NCI-H1105 treated with DMSO at 0.1 percent for 48 hours (cell line): ENCODE measurements around the gene TMEM235.

Source experiments
- DNase-seq: peaks from one replicate; lab custom pipeline; 2025; lab: John Stamatoyannopoulos, UW

Gene TMEM235

GRCh38 chr17:78272181-78272913 lies 40.9 kb downstream of the TMEM235 start:
- DNase-seq: no peak

GRCh38 chr17:78272914-78273258 lies 41.5 kb downstream of the TMEM235 start:
- DNase-seq: no peak

GRCh38 chr17:78273813-78274212 lies 42.4 kb downstream of the TMEM235 start:
- no peak for DNase-seq

- no peak for DNase-seq
Observed at GRCh38 chr17:78275355-78275754, 43.9 kb downstream of the TMEM235 start.

- no peak for DNase-seq
Observed at GRCh38 chr17:78276098-78276887, 44.9 kb downstream of the TMEM235 start.

- no peak for DNase-seq
Observed at GRCh38 chr17:78278139-78278741, 46.8 kb downstream of the TMEM235 start.

GRCh38 chr17:78279360-78279990 lies 48.0 kb downstream of the TMEM235 start:
- DNase-seq: no peak

GRCh38 chr17:78281249-78281845 lies 49.9 kb downstream of the TMEM235 start:
- DNase-seq: no peak

- no peak for DNase-seq
Observed at GRCh38 chr17:78284146-78284545, 52.7 kb downstream of the TMEM235 start.

GRCh38 chr17:78289004-78289403 lies 57.6 kb downstream of the TMEM235 start:
- no peak for DNase-seq

- peak; percentile 23 for DNase-seq
Observed at GRCh38 chr17:78289802-78290363, 58.5 kb downstream of the TMEM235 start.
